Fibroblast of skin of left biceps (primary cell): ENCODE results near the gene BLOC1S4.
"Not testable (repeated sequence)": the region's sequence is repeated elsewhere in the genome, so short reads cannot be mapped to it uniquely, and the experiment has no call there.

Experiments used
- DNase-seq, 2 experiments: peaks; one replicate each; pipeline ENCODE4 v3.0.0-alpha.2; 2013; ENCODE audit warnings: low read depth in 2 of 2

The BLOC1S4 gene, protein sequence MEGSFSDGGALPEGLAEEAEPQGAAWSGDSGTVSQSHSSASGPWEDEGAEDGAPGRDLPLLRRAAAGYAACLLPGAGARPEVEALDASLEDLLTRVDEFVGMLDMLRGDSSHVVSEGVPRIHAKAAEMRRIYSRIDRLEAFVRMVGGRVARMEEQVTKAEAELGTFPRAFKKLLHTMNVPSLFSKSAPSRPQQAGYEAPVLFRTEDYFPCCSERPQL

DNA sequence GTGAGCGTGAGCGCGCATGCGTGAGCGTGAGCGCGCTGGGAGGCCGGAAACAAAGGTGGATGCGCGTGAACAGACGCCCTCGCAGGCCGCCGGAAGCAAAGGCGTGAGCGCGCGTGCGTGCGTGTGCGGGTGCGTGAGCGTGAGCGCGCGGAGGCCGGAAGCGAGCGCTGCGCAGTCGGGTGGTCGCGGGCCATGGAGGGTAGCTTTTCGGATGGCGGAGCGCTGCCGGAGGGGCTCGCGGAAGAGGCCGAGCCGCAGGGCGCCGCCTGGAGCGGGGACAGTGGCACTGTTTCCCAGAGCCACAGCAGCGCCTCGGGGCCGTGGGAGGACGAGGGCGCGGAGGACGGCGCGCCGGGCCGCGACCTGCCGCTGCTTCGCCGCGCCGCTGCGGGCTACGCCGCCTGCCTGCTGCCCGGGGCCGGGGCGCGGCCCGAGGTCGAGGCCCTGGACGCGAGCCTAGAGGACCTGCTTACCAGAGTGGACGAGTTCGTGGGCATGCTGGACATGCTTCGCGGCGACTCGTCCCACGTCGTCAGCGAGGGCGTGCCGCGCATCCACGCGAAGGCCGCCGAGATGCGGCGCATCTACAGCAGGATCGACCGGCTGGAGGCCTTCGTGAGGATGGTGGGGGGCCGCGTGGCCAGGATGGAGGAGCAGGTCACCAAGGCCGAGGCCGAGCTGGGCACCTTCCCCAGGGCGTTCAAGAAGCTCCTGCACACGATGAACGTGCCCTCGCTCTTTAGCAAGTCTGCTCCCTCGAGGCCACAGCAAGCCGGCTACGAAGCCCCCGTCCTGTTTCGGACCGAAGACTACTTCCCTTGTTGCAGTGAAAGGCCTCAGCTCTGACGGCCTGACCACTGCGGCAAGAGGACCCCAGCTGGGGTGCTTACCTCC lies at the start of gene BLOC1S4:
BLOC1S4 (plus strand) TSS at position 157 of the 894 bp plus-strand sequence; CDS start at position 193, 36 bp downstream.
- peak; percentile 78 to 83 for DNase-seq

DNA sequence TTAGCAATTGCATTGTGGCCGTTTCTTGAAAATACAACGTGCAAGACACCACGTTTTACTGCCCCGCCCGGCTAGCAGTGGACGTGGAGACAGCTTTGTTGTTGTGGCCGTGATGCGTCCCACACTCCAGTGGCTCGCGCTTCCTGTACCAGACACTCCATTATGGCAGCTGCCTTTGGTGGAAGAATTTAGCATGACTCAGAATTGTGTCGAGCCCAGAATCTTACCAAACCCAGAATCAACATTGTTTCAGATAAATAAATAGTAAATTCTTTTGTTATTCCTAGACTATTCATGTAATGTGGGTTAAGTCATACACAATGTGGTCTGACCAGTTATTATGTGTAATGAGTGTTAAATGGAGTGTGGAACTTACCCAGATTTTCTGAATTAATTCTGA lies 47.6 kb upstream of the BLOC1S4 start:
- no peak for DNase-seq

DNA sequence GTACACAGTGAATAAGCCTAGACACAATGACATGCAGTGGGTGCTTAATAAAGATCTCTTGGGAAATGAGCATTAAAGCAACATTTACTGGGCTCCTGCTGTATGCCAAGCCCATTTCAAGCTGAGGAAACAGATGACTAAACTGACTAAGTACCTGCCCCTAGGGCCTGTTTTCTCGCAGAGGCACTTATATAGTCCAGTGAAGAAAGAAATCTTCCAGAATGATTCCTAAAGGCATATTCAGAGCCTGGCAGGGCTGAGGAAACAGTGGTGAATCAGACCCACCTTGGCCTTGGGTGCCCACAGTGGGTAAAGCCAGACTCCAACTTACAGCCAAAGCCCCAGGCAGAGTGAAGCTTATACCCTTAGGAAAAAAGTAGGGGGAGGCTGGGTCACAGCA lies 44.3 kb upstream of the BLOC1S4 start:
- no peak for DNase-seq

DNA sequence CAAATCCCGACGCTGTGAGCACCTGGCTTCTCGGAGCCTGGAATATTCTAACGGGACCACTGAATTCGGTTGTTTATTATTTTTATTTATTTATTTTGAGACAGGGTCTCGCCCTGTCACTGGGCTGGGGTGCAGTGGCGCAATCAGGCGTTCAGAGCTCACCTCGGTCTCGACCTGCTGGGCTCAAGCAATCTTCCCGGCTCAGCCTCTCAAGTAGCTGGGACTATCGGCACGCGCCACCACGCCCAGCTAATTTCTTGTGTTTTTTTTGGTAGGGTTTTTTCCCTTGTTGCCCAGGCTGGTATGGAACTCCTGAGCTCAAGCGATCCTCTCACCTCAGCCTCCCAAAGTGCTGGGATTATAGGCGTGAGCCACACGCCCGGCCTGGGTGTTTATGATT lies 43.8 kb upstream of the BLOC1S4 start:
- no peak for DNase-seq

DNA sequence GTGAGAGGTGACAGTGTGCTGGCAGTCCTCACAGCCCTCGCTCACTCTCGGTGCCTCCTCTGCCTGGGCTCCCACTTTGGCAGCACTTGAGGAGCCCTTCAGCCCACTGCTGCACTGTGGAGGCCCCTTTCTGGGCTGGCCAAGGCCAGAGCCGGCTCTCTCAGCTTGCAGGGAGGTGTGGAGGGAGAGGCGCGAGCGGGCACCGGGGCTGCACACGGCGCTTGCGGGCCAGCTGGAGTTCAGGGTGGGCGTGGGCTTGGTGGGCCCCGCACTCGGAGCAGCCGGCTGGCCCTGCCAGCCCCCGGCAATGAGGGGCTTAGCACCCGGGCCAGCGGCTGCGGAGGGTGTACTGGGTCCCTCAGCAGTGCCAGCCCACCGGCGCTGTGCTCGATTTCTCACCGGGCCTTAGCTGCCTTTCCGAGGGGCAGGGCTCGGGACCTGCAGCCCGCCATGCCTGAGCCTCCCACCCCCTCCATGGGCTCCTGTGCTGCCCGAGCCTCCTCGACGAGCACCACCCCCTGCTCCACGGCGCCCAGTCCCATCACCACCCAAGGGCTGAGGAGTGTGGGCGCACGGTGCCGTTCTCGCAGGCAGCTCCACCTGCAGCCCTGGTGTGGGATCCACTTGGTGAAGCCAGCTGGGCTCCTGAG lies 43.3 kb upstream of the BLOC1S4 start:
- not testable (repeated sequence) for DNase-seq

DNA sequence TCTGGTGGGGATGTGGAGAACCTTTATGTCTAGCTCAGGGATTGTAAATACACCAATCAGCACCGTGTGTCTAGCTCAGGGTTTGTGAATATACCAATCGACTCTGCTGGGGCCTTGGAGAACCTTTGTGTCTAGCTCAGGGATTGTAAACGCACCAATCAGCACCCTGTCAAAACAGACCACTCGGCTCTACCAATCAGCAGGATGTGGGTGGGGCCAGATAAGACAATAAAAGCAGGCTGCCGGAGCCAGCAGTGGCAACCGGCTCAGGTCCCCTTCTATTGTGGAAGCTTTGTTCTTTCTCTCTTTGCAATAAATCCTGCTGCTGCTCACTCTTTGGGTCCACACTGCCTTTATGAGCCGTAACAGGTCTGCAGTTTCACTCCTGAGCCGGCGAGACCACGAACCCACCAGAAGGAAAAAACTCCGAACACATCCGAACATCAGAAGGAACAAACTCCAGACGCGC lies 42.7 kb upstream of the BLOC1S4 start:
- not testable (repeated sequence) for DNase-seq

DNA sequence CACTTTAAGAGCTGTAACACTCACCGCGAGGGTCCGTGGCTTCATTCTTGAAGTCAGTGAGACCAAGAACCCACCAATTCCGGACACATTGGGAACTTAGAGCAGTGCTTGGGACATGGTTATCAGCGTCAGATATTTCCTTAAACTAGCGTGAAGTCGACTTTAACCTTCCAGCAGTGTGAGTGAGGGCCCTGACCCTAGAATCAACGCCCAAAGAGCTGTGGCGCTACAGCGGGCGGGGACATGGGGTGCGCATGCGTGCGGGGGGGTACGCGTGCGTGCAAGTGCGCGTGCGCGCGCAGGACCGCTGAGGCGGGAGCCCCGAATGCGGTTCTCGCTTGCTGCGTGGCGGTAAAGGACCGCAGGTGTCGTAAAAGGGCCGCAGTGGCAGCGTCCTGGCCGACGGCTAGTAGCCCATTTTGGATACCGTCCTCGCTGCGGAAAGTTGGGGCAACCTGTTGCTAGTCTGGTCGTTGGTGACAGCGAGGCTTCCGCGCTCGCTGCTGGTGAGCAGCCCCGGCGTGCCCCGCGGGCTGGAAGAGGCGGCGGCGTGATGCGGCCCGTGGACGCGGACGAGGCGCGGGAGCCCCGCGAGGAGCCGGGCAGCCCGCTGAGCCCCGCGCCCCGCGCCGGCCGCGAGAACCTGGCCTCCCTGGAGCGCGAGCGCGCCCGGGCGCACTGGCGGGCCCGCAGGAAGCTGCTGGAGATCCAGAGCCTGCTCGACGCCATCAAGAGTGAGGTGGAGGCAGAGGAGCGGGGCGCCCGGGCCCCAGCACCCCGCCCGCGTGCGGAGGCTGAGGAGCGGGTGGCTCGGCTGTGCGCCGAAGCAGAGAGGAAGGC lies 42.1 kb upstream of the BLOC1S4 start:
- DNase-seq = peak; percentile 86 to 88

DNA sequence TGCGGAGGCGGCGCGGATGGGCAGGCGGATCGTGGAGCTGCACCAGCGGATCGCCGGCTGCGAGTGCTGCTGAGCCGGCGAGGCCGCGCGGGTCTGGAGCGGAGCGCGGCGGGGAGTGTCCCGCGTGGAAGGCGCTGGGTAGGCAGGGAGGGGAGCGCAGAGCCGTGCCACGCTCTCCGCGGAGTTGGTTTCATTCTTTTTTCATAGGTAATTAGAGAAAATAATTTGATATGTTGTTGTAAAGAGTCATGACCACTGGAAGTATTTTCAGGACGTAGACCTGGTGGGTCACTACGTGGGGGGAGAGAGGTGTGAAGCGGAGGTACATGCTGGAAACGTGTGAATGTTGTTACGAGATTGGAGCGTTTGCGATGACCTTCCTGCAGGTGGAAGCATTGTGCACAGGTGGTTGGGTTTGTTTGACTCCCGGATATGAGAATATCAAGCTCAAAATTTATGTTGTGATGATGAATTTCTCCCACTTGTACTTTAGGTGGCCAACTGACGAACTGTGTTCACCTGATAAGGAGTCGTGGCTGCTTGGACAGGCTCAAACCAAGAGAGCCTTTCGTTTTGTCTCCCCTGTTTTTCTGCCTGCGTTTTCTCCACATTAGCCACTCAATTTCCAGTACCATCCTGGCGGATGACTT lies 41.3 kb upstream of the BLOC1S4 start:
- no peak for DNase-seq

DNA sequence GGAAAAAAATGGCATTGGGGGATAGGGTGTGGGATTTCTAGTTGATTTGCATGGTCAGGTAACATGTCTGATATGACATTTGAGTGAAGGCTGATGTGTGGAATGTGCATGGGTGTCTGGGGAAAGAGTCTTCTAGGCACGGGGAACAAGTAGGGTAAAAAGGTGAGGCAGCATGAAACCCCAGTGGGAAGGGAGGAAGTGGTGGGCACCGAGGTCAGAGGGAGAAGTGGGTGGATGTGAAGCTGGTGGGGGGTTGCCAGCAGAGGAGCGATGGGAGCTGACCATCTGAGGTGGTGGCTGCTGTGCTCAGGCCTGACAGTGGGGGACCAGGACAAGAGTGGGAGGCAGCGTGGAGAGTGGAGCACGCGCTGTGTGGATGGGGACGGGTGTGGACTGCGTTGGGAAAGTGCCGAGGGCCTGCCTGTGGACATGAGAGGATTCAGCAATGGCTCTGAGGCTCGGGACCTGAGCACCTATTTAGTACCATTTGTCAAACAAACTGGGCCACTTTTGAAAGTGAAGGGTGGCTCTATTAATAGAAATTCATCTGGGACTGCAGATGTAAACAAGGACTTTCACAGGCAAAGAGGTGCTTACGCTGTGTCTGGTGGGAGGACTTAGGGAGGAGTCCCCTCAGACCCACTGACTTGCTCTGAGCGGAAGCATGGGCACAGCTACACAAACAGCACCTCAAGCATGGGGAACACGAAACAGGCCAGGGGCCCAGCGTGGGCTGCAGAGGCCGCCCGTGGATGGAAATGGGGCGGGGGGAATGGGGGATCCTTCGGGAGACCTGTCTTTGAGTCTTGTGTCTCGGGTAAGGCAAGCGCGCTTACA lies 39.0 kb upstream of the BLOC1S4 start:
- no peak for DNase-seq

DNA sequence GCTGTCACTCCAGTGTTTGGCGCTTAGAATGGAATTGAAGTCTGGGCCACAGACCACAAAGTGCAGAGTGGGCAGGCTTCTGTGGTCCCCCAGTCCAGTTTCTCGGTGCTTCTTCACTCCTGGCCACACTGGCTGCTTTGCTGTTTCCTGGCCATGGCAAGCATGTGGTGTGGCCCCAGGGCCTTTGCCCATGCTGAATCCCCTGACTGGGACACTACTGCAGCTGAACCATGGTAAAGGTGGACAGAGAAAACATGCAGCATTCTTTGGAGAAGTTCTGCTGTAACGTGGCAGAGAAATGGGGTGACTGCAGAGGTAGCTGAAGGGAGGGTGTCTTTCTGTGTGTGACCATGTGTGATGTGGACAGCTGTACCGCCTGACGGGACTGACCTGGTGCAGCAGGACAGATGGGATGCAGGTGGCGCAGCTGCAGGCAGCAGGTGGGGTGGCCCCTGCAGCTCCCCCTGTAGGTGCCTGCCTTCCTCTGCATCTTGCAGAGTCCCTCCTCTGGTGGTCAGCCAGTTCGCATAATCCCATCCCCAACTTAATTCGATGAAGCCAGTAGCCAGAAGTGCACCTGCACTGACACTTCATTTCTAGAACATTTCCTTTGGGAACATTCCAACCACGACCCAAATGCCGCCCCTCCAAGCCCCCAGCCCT lies 35.5 kb upstream of the BLOC1S4 start:
- no peak for DNase-seq

DNA sequence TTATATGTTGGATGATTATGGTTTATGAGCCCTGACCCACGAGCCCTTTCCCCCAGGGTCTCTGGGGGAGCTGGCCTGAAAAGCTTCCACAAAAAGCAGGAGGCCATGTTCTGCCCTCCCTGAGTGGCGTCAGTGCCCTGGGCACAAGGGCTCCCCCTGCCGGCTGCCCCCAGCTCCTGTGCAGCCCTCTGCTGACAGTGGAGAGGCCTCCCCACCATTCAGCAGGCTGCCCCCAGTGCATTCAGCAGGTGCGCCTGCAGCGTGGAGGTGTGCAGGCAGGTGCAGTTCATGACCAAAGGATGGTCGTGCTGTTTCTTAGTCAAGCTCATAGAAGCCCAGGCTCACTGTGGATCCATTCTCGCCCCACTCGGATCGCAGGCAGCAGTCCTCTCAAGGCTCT lies 34.8 kb upstream of the BLOC1S4 start:
- DNase-seq = no peak

DNA sequence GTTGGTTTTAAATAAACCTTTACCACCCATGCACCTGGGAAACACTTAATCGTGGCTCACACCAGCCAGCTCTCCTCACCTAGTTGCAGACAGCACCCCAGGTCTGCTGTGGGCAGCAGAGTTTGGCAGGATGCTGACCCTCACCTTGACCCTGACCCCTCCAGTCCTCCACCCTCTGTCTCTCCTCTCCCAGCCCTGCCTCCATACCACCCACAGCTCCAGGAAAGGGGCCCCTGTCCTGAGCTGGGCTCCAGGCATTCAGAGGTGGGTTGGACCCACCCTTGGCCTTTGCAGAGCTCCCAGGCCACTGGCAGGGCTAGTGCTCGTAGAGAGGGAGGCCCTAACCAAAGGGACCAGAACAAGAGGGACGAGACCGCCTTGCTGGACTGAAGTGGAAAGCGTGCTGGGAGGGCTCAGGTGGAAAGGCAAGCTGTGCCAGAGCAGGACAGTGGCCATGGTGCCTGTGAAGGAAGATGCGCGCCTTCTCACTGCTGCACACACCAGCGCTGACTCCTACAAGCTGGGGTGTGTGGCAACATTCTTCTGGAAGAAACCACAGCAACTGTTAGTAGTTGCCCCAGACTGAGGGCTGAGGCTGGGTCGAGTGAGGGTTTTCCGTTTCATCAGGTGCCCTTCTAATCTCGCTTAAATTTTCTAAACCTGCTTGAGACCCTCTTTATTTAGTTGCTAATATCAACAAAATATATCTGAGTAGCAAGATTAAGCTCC lies 32.9 kb upstream of the BLOC1S4 start:
- no peak for DNase-seq

DNA sequence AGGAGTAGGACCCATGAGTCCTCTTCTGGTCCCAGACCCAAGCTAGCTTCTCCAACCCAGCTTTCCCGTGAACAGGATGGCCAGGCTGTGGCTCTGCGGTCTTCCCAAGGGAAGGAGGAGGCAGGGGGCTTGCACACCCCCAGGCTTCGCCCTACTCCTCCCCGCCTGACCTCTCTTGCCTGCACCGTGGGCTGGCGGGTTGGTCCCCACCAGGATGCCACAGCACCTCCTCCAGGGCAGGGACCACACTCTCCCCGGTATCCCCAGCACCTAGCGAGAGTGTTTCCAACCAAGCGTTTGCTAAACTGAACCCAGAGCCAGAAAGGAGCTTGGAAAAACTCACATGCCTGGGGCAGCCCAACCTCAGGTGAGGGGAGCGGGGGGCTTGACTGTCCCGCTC lies 31.3 kb upstream of the BLOC1S4 start:
- no peak for DNase-seq

DNA sequence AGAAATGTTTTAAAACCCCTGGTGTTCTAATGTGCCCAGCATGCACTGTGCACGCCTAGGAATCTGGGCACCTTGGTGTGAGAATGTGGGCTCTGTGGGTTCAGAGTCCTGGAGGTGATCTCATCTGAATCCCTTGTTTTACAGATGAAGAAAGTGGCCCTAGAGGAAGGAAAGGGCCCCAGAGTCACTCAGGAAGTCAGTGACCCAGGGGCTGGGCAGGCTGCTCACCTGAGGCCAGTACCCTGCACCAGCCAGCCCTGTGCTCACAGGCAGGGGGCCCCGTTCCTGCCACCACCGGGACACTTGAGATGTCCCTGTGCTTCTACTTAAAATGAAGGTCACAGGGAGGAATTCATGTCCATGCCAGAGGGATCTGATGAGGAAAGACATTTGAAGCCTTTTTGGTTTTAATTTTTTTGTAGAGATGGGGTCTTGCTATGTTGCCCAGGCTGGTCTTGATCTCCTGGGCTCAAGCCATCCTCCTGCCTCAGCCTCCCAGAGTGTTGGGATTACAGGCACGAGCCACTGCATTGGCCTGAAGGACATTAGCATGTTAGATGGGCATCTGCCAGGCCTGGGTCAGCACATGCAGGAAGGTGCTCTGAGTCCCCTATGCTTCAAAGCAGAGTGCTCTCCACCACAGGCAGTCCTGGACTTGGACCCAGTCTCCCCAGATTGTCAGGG lies 29.7 kb upstream of the BLOC1S4 start:
- no peak for DNase-seq

DNA sequence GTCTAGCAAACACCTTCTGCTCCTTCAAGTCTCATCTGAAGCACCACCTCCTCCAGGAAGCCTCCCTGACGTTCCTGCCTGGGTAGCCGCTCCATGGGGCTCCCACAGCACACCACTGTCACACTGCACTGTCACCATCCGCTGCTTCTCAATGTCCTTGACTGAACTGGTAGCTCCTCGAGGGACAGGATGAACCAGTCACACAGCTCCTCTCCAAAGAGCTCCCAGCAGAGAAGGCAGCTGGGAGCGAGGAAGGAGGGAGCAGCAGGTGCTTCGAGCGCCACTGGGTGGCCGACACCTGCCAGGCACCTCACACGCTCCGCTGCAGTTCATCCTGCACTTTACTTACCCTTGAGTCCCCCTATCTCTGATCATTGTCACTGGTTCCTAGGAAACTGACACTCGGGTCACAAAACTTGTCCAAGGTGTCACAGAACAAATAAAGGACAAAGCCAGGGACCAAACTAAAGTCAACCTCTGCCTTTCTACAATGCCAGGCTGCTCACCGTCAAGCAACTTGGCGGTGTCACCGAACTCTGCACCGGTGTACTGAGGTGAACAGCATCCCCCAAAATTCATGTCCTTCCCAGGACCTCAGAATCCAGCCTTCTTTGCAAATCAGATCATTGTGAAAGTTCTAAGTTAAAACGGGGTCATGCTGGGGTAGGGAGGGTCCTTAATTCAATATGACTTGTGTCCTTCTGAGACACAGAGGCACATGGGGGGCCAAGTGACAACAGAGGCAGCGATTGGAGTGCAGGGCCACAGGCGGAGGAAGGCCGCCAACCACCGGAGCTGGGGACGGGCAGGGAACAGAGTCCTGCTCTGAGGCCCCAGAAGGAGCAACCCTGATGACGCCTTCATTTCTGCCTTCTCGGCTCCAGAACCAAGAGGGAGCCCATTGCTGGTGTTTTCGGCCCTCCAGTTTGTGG lies 27.8 kb upstream of the BLOC1S4 start:
- DNase-seq = no peak

DNA sequence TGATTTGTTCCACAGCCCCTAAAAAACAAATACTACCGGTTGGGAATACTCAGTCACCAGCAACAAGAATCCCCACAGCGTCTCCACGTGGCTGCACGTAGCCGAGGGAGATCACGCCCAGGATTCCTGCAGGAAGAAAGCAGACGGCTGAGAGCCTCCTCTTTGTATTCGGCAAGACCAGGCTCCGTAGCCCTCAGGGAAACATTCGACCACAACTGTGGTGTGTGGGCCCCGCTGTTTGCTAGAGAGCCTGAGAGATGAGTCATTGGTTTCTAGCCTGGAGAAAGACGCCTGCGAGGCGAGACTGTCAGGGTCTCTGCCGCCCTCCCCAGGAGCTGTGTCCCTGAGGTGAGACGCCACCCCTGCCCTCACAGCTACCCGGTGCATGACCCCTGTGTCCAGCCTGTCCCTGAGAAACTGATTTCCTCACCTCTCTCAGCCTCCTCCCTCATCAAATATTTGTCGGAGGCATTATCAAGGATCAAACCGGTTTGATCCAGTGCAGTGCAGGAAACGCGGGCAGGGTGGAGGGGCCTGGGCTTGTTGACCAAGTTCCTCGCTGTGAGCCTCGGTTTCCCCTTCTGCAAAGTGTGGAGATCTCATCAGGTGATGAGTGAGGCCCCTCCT lies 27.0 kb upstream of the BLOC1S4 start:
- peak; percentile 86 for DNase-seq

DNA sequence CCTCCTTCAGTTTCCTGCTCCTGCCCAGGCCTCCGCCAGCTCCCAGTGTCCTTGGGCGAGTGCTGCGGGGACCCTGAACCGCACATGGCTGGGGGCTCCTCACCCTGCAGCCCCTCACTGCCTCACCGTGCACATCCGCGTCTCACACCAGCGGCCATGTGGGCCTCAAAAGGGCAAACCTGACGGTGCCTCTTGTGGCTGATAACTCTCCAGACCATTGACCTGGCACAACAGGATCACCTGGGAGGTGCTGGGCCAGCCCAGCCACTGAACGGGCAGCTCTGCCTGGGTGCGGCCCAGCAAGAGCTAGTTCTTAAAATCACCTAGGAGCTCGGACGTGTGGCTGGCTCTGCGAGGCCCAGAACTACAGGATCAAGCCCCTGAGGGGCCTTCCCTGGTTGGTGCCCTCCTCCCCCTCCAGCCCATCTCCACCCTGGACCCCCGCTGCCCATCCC lies 26.4 kb upstream of the BLOC1S4 start:
- no peak for DNase-seq
